MCF 10A (cell line): ENCODE results near the gene TXNDC11. TPM values are rescaled to one million over a fixed set of nuclear protein-coding genes. Genes with fewer than 3 reads are reported as not detected.

Source experiments
- BruUV-seq: library from RNA; stranded (reverse); fragments of 400-500 nt; replicated peaks from 2 replicates; lab custom pipeline; 2021; lab: Mats Ljungman, UMichigan
- CTCF ChIA-PET: fragments of 300-600 bp; sonication (Branson Sonifier 250); formaldehyde crosslinking; extraction: SDS; loops from one replicate; lab custom pipeline; 2021; ENCODE audit warnings: antibody characterized with exemption, inconsistent platforms; lab: Yijun Ruan, JAX
- POLR2A ChIA-PET: fragments of 300-600, 350-650 bp; sonication (Branson Sonifier 250); formaldehyde crosslinking; extraction: SDS; loops from one replicate; lab custom pipeline; 2020; ENCODE audit warnings: antibody characterized with exemption, inconsistent platforms; lab: Yijun Ruan, JAX
- DNase-seq: peaks from one replicate; pipeline ENCODE4 v3.0.0-alpha.2; 2018; ENCODE audit not compliant: unreplicated experiment
- H3K27ac Mint-ChIP-seq: one replicate; pipeline ENCODE4 v1.8.0; 2022; ENCODE audit warnings: mild to moderate bottlenecking, low read depth, mixed read lengths; ENCODE audit not compliant: unreplicated experiment
- H3K27me3 Mint-ChIP-seq: one replicate; pipeline ENCODE4 v1.8.0; 2022; ENCODE audit warnings: mixed read lengths; ENCODE audit not compliant: insufficient read depth, unreplicated experiment
- H3K36me3 Mint-ChIP-seq: one replicate; pipeline ENCODE4 v1.8.0; 2022; ENCODE audit warnings: mild to moderate bottlenecking, moderate library complexity, mixed read lengths; ENCODE audit not compliant: insufficient read depth, unreplicated experiment
- H3K4me1 Mint-ChIP-seq: one replicate; pipeline ENCODE4 v1.8.0; 2022; ENCODE audit warnings: mixed read lengths; ENCODE audit not compliant: insufficient read depth, unreplicated experiment
- H3K4me3 Mint-ChIP-seq: one replicate; pipeline ENCODE4 v1.8.0; 2022; ENCODE audit warnings: mild to moderate bottlenecking, moderate library complexity, mixed read lengths; ENCODE audit not compliant: unreplicated experiment
- H3K9me3 Mint-ChIP-seq: one replicate; pipeline ENCODE4 v1.8.0; 2022; ENCODE audit warnings: mixed read lengths; ENCODE audit not compliant: unreplicated experiment
- CTCF ChIP-seq: fragments of 200-600 bp; IDR thresholded peaks from one replicate; pipeline ENCODE4 v1.8.0; 2022; ENCODE audit warnings: antibody characterized with exemption, mild to moderate bottlenecking; ENCODE audit not compliant: unreplicated experiment
- intact Hi-C: fragments of 100-400 bp; cut with micrococcal nuclease; formaldehyde crosslinking; loops from 2 replicates; pipeline ENCODE4 v1.14.1; 2022
- total RNA-seq: library from RNA; stranded (reverse); gene quantifications from 2 replicates; pipeline ENCODE4 v1.2.3, GENCODE V29; 2022

Gene TXNDC11
- total RNA-seq, 1 experiment from 2014 or later, result 38.2 TPM

DNA sequence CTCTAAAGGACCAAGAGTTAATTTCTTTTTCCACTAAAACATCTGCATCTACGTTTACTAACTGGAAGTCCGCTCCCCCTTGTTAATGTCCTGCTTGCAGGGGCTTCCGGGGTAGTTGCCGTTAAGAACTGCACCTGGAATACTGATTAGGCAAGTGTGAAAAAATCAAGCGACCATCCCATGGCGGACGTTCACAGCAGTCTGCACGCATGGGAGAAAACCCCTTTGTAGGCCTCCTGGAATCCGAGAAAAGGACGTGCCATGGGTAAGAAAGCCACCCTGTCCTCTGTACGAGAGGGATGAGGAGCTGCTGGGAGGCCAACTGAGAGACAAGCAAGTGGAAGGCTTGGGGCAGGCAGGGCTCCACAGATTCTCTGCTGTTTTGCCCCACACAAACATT is 59.5 kb downstream of the TXNDC11 start:
- DNase-seq, result no peak
- peaks cover 19% of the 10 kb centered on the region for H3K4me1 Mint-ChIP-seq
- ChIA-PET CTCF (interaction anchor here (1.5 to 1.9 kb wide), 2 partner anchors 277 to 287 kb away, joined by 5 read pairs; no protein-coding TSS in a partner anchor), POLR2A (interaction anchor here (0.6 kb wide), 2 partner anchors 42 to 98 kb away, joined by 3 read pairs; no protein-coding TSS in a partner anchor)
- peaks cover 88% of the 10 kb centered on the region for H3K36me3 Mint-ChIP-seq
- H3K27me3 Mint-ChIP-seq, result no peaks in the 10 kb centered on the region
- H3K4me3 Mint-ChIP-seq, result no peak overlapping the region
- peak overlapping the region; percentile 50 for H3K27ac Mint-ChIP-seq
- TF ChIP-seq CTCF, result no peak
- no peaks in the 10 kb centered on the region for H3K9me3 Mint-ChIP-seq
- intact Hi-C loops, result no loop called here
- no TSS peak for BruUV-seq

- CTCF ChIA-PET, result interaction anchor here (0.7 kb wide), 1 partner anchor 32 kb away, joined by 3 read pairs; no protein-coding TSS in a partner anchor
- Mint-ChIP-seq H3K27ac (peak overlapping the region; percentile 50), H3K4me3 (no peak overlapping the region), H3K9me3 (no peaks in the 10 kb centered on the region), H3K4me1 (peaks cover 23% of the 10 kb centered on the region), H3K36me3 (peaks cover 87% of the 10 kb centered on the region), H3K27me3 (no peaks in the 10 kb centered on the region)
- POLR2A ChIA-PET, result interaction anchor here (0.6 kb wide), 1 partner anchor 41 kb away, joined by 3 read pairs; no protein-coding TSS in a partner anchor
- TF ChIP-seq CTCF, result no peak
- BruUV-seq, result no TSS peak
- intact Hi-C loops, result no loop called here
- DNase-seq, result peak; percentile 39
Measured at GRCh38 chr16:11682655-11683096, 60.0 kb downstream of the TXNDC11 start.

DNA sequence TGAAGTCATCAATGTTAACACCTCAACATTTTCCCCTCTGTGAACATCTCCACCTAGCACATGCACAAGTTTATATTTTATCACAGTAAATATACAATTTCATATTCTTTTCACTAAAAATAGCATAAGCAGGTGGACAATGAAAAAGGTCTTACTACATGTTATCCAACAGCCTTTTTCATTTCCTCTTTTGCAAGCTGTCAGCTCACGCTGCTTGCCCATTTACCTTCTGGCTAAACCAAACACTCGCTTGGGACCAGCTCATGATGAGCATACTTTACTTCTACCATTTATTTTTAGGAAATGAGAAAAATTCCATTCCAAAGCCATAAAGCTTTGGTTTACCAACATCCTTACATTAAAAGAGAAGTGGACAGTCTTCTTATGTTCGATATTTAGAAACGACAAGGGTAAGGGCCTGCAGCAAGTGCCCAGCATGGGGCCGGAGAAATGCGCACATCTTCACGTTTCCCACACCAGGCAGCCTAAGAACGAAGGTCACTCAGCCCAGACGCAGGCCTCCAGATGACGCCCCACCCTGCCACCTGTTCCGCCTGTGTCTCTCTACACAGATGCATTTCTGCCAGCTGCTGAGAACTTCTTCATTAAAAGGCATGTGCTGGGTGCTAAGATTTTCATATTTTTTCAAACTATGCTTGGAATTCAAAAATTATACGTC is 60.5 kb downstream of the TXNDC11 start:
- Mint-ChIP-seq H3K36me3 (peaks cover 87% of the 10 kb centered on the region), H3K27ac (peak overlapping the region; percentile 50), H3K4me1 (peaks cover 28% of the 10 kb centered on the region), H3K4me3 (no peak overlapping the region), H3K9me3 (no peaks in the 10 kb centered on the region), H3K27me3 (no peaks in the 10 kb centered on the region)
- no peak for DNase-seq
- ChIA-PET CTCF (interaction anchor here (0.7 kb wide), 1 partner anchor 33 kb away, joined by 3 read pairs; no protein-coding TSS in a partner anchor), POLR2A (interaction anchor here (0.7 kb wide), 1 partner anchor 13 kb away, joined by 3 read pairs; no protein-coding TSS in a partner anchor)
- no TSS peak for BruUV-seq
- intact Hi-C loops, result no loop called here
- no peak for TF ChIP-seq CTCF

DNA sequence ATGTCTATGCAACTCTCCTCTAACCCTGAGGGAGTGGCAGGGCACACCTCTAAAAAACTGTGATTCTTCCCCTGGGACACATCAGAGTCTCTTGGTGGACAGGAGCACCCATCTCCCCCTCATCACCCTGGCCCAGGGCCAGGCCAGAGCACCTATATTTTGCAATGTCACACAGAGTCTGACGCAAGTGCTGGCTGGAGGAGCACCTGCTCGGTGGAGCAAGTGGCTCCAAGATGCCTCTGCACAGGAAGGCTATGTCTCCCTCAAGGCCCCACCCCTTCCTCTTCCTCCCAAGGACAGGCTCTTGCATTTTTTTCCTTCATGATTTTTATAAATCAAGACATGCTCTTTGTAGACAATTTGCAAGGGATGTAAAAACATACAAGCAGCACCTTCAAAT is 61.1 kb downstream of the TXNDC11 start:
- intact Hi-C loops, result no loop called here
- Mint-ChIP-seq H3K4me1 (peaks cover 32% of the 10 kb centered on the region), H3K36me3 (peaks cover 87% of the 10 kb centered on the region), H3K27me3 (no peaks in the 10 kb centered on the region), H3K27ac (no peak overlapping the region), H3K4me3 (no peak overlapping the region), H3K9me3 (no peaks in the 10 kb centered on the region)
- peak; percentile 61 for DNase-seq
- BruUV-seq, result no TSS peak
- POLR2A ChIA-PET, result interaction anchor here (0.7 kb wide), 1 partner anchor 12 kb away, joined by 3 read pairs; no protein-coding TSS in a partner anchor
- TF ChIP-seq CTCF, result no peak
- CTCF ChIA-PET, result no interaction called here
